IPS DF 4.7 (cell line): ENCODE data around the gene DNASE2B.
"Not testable (repeated sequence)": the region's sequence is repeated elsewhere in the genome, so short reads cannot be mapped to it uniquely, and the experiment has no call there.

Experiments used
- DNase-seq: peaks from one replicate; pipeline ENCODE4 v3.0.0-alpha.2; 2013; ENCODE audit warnings: low spot score; ENCODE audit errors: extremely low read depth

The DNASE2B gene

GRCh38 chr1:84448704-84449103, 50.4 kb downstream of the DNASE2B start:
- not testable (repeated sequence) for DNase-seq

- no peak for DNase-seq
Observed at GRCh38 chr1:84450910-84451309, 52.6 kb downstream of the DNASE2B start.

DNA sequence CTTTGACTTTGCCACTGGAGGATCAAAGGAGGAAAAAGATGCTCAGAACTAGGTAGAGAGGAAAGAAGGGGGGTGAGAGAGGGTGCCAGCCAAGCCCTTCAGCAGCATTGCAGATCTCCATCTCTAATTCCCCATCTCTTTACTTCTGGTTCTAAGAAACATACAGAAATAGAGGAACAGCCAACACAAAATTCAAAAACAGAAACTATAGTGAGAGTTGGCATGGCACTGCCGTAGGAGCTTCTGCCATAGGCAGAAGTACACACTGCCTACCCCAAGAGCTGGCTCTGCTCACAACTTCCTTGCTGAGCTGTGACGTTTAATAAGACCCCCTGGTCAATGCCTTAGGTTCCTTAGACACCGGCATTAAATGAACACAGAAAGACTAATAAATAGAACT, 54.2 kb downstream of the DNASE2B start:
- DNase-seq: no peak

- no peak for DNase-seq
Observed at GRCh38 chr1:84462118-84462517, 63.8 kb downstream of the DNASE2B start.
